Muscle layer of duodenum (tissue), 2 donors: ENCODE measurements around the gene FAM114A1.

ENCODE experiments used
- H3K27ac ChIP-seq: one replicate; pipeline ENCODE4 v1.7.0; 2013; ENCODE audit warnings: mild to moderate bottlenecking, low read length
- H3K27me3 ChIP-seq: one replicate; pipeline ENCODE4 v1.7.0; 2013; ENCODE audit warnings: low read depth, mild to moderate bottlenecking, control low read depth, low read length
- H3K36me3 ChIP-seq, 2 donors: one replicate each; pipeline ENCODE4 v1.7.0; 2013; ENCODE audit warnings: low read length in 2 of 2, control low read depth in 1 of 2, mild to moderate bottlenecking in 1 of 2; ENCODE audit not compliant: insufficient read depth in 2 of 2, control insufficient read depth in 1 of 2
- H3K4me1 ChIP-seq, 2 donors: one replicate each; pipeline ENCODE4 v1.7.0; 2013; ENCODE audit warnings: low read length in 2 of 2, mild to moderate bottlenecking in 2 of 2, control low read depth in 1 of 2, moderate library complexity in 1 of 2; ENCODE audit not compliant: insufficient read depth in 2 of 2, control insufficient read depth in 1 of 2
- H3K4me3 ChIP-seq, 2 donors: one replicate each; pipeline ENCODE4 v1.7.0; 2013; ENCODE audit warnings: low read length in 2 of 2, low read depth in 1 of 2, mild to moderate bottlenecking in 1 of 2
- H3K9me3 ChIP-seq, 2 donors: one replicate each; pipeline ENCODE4 v1.7.0; 2013; ENCODE audit warnings: low read length in 2 of 2, control low read depth in 1 of 2, mild to moderate bottlenecking in 1 of 2; ENCODE audit not compliant: control insufficient read depth in 1 of 2
- donor health status: healthy.

Gene FAM114A1

GRCh38 chr4:38923746-38924145, 56.1 kb downstream of the FAM114A1 start:
- peaks cover 0 to 24% of the 10 kb centered on the region in 2 donors for H3K4me1 ChIP-seq
- no peak overlapping the region for H3K4me3 ChIP-seq
- peak overlapping the region; percentile 10 for H3K27ac ChIP-seq
- no peaks in the 10 kb centered on the region for H3K27me3 ChIP-seq
- peaks cover 25 to 44% of the 10 kb centered on the region in 2 donors for H3K36me3 ChIP-seq
- H3K9me3 ChIP-seq = no peaks in the 10 kb centered on the region

- no peaks in the 10 kb centered on the region for H3K27me3 ChIP-seq
- peaks cover 27 to 45% of the 10 kb centered on the region in 2 donors for H3K36me3 ChIP-seq
- no peak overlapping the region for H3K4me3 ChIP-seq
- peaks cover 0 to 30% of the 10 kb centered on the region in 2 donors for H3K4me1 ChIP-seq
- no peaks in the 10 kb centered on the region for H3K9me3 ChIP-seq
- H3K27ac ChIP-seq = no peak overlapping the region
Observed at GRCh38 chr4:38924353-38924752, 56.7 kb downstream of the FAM114A1 start.

- Histone ChIP-seq H3K4me3 (no peak overlapping the region), H3K36me3 (peaks cover 26 to 47% of the 10 kb centered on the region in 2 donors), H3K9me3 (no peaks in the 10 kb centered on the region), H3K4me1 (peaks cover 0 to 41% of the 10 kb centered on the region in 2 donors), H3K27me3 (no peaks in the 10 kb centered on the region), H3K27ac (no peak overlapping the region)
Observed at GRCh38 chr4:38925492-38926413, 58.1 kb downstream of the FAM114A1 start.

GRCh38 chr4:38926896-38927295, 59.3 kb downstream of the FAM114A1 start:
- Histone ChIP-seq H3K27me3 (no peaks in the 10 kb centered on the region), H3K4me3 (no peak overlapping the region), H3K4me1 (peaks cover 0 to 43% of the 10 kb centered on the region in 2 donors), H3K9me3 (no peaks in the 10 kb centered on the region), H3K27ac (no peak overlapping the region), H3K36me3 (peaks cover 22 to 52% of the 10 kb centered on the region in 2 donors)

GRCh38 chr4:38928568-38928967, 61.0 kb downstream of the FAM114A1 start:
- H3K36me3 ChIP-seq = peaks cover 37 to 66% of the 10 kb centered on the region in 2 donors
- peaks cover 0 to 32% of the 10 kb centered on the region in 2 donors for H3K4me1 ChIP-seq

GRCh38 chr4:38928974-38929373, 61.4 kb downstream of the FAM114A1 start:
- no peak overlapping the region for H3K4me3 ChIP-seq
- H3K27ac ChIP-seq = no peak overlapping the region
- peaks cover 0 to 32% of the 10 kb centered on the region in 2 donors for H3K4me1 ChIP-seq
- H3K36me3 ChIP-seq = peaks cover 41 to 65% of the 10 kb centered on the region in 2 donors
- H3K27me3 ChIP-seq = no peaks in the 10 kb centered on the region
- H3K9me3 ChIP-seq = no peaks in the 10 kb centered on the region

More at GRCh38 chr4:38928568-38928967, 61.0 kb downstream of the FAM114A1 start:
- Histone ChIP-seq H3K27me3 (no peaks in the 10 kb centered on the region), H3K4me3 (no peak overlapping the region), H3K9me3 (no peaks in the 10 kb centered on the region), H3K27ac (no peak overlapping the region)

GRCh38 chr4:38930204-38930603, 62.6 kb downstream of the FAM114A1 start:
- Histone ChIP-seq H3K4me1 (peaks cover 0 to 32% of the 10 kb centered on the region in 2 donors), H3K36me3 (peaks cover 42 to 54% of the 10 kb centered on the region in 2 donors), H3K27ac (no peak overlapping the region), H3K27me3 (no peaks in the 10 kb centered on the region), H3K9me3 (no peaks in the 10 kb centered on the region), H3K4me3 (no peak overlapping the region)

- no peak overlapping the region for H3K27ac ChIP-seq
- peaks cover 42 to 54% of the 10 kb centered on the region in 2 donors for H3K36me3 ChIP-seq
- H3K9me3 ChIP-seq = no peaks in the 10 kb centered on the region
- peaks cover 0 to 32% of the 10 kb centered on the region in 2 donors for H3K4me1 ChIP-seq
- no peak overlapping the region for H3K4me3 ChIP-seq
- no peaks in the 10 kb centered on the region for H3K27me3 ChIP-seq
Observed at GRCh38 chr4:38930707-38931106, 63.1 kb downstream of the FAM114A1 start.

GRCh38 chr4:38931125-38931524, 63.5 kb downstream of the FAM114A1 start:
- Histone ChIP-seq H3K4me3 (no peak overlapping the region), H3K27me3 (no peaks in the 10 kb centered on the region), H3K4me1 (peaks cover 0 to 32% of the 10 kb centered on the region in 2 donors), H3K27ac (no peak overlapping the region), H3K36me3 (peaks cover 42 to 54% of the 10 kb centered on the region in 2 donors), H3K9me3 (no peaks in the 10 kb centered on the region)

- H3K36me3 ChIP-seq = peaks cover 42 to 46% of the 10 kb centered on the region in 2 donors
- no peak overlapping the region for H3K27ac ChIP-seq
- no peaks in the 10 kb centered on the region for H3K27me3 ChIP-seq
- peaks cover 0 to 5% of the 10 kb centered on the region in 2 donors for H3K4me1 ChIP-seq
- no peaks in the 10 kb centered on the region for H3K9me3 ChIP-seq
- H3K4me3 ChIP-seq = no peak overlapping the region
Observed at GRCh38 chr4:38935391-38936073, 67.9 kb downstream of the FAM114A1 start.

- Histone ChIP-seq H3K9me3 (no peaks in the 10 kb centered on the region), H3K4me3 (no peak overlapping the region), H3K36me3 (peaks cover 23 to 25% of the 10 kb centered on the region in 2 donors), H3K27me3 (no peaks in the 10 kb centered on the region), H3K27ac (no peak overlapping the region), H3K4me1 (peaks cover 0 to 7% of the 10 kb centered on the region in 2 donors)
Observed at GRCh38 chr4:38939165-38939564, 71.6 kb downstream of the FAM114A1 start.
